ENCODE data around the gene CYB561D1.

Gene CYB561D1

DNA sequence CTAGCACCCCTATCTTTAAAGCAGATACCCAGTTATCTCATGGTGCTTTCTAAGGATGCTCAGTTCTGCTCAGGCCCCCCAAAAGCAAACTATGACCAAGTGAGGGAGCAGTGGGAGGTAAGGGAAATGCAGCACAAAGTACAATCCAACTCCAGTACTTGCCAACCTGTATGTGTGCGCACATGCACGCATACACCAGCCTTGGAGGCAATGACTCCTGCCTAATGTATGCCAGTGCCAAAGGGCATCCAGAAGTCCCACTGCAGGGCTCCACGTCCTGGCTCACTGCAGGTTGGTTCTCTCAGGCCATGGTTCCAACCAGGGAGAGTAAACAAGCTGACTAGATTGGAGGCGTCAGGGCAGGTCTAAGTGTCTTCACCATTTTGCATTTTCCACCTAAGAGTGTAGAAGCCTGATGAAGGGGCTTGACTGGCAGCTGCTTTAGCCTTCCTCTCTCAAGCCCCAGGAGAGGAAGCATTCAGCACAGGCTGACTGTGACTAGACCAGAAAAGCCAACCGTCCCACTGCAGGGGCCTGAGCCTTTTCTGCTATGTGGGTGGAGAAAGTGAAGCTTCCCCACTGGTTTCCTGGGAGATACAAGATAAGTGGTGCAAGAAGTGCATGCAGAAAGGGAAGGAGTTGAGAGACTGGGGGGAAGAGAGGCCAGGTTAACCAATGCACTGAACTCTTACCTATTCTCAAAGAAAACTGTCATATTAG is 7.9 kb downstream of the CYB561D1 start:
- no peak for DNase-seq

DNA sequence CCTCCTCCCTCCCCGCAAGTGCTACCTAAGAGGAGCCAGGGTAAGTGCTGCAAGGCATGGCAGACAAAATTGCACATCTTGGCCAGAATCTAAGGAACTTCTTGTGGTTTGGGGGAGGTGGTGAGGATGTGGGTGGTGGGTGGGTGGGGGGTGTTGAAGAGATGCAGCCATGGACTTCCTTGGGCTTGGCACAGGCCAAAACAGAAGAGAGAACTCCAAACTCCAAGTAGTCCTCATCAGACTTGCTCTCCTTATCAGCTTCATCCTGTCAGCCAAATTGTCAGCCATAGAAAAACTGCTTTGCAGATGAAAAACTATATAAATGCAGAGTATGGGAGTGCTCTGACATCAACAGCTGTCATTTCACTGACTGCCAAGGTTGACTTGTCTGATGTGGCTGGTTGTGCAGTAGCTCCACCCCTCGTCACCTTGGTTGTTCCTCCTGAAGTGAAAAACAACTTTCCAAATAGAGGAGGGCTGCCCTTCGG is 8.5 kb downstream of the CYB561D1 start:
- no peak for DNase-seq

DNA sequence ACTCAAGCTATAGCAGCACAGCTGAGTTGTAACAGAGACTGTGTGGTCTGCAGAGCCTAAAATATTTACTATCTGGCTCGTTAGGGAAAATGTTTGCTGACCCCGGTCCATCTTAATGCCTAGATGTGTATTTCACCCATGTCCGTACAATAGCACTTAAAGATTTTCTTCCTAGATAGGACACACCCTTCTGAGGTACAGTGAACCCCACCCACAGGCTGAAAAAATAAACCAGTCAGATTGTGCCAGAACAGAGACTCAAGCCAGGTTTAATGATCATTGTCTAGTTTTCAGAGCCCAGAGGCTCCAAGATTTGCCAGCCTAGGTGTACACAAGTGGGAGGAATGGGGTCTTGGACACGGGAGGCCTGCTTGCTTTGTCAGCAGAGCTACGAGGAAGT is 10.0 kb downstream of the CYB561D1 start:
- no peak for DNase-seq

DNA sequence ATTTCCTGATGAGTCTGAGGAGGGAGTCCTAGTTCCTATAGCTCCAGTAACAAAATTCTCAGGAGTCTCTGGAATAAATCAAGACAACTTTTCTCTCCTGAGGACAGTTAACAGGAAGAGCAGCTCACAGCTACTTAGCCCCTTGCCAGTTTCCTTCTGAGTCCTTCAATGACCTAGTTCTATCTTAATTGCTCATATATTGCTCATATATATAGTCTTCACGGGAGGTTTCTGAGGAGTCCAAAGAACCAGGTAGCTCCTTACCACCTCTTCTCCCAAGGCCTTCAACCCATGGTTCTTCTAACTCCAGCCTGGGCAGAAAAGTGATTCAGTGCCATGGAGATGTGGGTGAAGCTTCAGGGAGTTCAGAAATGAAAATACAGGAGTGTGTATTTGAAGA is 11.1 kb downstream of the CYB561D1 start:
- no peak for DNase-seq

DNA sequence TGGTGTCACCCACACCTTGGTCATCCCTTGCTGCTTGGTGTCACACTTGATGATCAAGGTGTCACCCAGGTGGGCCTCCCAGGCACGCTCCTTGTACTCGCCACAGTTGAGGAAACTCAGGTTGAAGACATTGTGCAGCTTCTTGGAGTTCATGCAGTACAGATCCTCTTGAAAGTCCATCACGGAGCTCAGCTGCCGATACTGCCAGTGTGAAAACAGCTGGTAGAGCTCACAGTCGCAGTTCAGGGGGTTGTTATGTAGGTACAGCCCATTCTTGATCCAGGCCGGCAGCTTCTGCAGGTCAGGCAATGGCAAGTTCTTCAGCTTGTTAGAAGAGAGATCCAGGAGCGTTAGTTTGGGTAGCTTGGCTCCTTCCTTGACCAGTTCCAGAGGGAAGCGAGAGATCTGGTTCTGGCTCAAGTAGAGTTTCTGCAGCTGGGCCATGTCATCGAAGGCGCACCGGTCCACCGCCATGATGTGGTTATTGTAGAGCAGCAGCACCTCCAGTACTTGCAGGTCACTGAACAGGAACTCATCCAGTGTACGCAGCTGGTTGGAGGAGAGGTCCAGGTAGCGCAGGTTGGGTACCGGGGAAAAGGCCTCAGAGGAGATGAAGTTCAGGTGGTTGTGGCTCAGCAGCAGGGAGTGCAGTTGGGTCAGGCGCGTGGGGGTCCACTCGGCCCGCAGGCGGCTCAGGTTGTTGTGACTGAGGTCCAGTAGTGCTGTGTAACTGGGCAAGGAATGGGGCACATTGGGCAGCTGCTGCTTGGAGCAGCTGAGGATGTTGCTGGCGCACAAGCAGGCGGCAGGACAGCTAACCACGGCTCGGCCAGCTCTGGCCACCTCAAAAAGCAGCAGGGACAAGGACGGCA is 14.3 kb downstream of the CYB561D1 start:
- no peak for DNase-seq

DNA sequence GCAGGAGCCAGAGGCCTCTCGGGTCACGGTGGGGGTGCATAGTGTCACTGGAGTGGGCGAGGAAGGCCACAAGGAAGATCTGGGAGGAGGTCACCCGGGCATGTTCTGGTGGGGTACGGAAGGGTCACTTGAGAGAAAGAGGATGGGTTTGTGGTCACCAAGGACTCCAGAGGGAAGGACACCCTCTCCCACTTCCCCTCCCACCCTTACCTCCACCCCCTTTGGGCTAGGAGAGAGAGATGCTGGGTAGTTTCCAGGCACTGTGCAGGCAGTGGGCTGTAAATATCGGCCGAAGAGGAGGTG is 14.9 kb downstream of the CYB561D1 start:
- no peak for DNase-seq

DNA sequence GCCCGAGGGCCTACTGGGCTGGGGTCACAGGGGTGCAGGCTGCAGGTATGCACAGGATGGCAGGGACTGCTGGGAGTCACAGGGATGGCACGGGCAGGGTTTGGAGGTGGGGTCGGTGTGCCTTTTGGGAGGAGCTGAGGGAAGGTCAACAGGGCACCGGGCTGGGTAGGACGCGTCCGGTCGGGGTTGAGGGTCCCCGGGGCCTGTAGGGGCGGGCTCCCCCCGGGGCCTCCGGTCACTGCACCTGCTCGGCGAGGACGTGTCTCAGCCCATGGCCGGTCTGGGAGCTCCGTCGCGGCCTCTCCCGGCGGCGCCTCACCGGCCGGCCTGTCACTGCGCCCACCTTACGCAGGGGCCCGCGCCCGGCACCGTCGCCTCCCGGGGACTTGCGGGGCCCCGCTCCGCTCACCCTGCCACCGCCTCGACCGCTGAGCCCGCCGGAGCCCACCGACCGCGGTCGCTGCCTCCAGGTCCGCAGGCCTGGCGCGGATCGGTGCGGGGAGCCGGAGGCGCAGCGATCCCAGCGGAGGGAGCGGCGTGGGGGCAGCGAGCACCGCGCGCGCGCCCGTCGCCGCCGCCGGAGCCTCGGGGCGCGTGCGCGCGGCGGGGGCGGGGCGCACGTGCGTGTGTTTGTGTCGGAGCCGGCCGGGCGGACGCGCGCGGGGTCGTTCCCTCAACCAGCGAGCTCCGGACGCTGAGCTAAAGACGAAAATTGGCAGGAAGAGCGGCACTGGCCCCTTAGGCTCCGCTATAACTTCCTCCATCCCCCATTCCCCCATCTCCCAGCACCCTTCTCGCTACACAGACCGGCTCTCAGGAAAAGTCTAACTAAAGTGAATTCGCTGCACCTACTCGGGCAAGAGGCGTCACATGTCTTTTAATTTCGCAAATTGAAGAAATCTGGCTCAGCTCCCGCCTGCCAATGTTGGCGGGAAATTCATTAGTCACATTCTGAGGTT is 15.6 kb downstream of the CYB561D1 start, which contains the start of gene AMIGO1:
TSS of gene AMIGO1 (minus strand) at position 552 of the 959 bp plus-strand sequence. CDS start 815 bp downstream, outside the sequence.
- peak; percentile 12 for DNase-seq

DNA sequence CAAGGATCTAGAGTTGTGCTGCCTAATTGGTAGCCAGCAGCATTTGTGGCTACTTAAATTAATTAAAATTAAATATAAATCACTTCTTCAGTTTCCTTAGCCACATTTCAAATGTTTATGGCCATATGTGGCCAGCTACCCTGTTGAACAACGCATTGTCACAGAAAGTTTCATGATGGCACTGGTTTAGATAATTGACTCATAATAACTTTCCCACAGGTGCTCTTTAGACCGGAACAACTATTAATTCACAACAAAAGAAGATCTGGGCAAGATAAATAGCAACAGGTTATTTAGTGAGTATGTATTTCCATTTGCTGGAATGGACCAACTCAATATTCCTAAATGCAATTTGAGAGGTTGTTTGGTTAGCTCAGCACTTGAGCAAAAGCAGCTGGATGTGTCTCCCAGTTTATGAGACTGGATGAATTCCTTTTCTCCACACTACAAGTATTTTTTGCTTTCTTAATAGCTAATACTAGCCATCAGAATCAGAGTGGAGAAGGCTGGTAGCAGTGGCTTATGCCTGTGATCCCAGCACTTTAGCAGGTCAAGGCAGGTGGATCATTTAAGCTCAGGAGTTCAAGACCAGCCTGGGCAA is 19.3 kb downstream of the CYB561D1 start:
- DNase-seq: no peak

DNA sequence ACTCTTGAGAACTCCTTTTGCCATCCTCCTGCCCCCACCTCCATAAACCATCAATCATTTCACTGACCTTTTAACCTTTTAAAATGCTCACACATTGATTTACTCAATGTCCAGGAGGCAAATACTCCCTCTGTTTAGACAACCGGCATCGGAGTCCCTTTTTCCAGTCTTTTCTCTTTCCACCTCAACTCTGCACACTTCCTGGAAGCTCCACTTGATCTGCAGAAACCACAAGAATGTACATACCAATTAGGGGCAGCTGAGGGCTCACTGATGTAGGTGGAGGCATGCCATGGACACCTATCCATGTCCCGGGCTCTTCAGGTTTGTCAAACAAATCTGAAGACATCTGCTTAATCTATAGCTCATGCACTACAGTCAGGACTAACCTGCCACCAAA is 21.0 kb downstream of the CYB561D1 start:
- no peak for DNase-seq

DNA sequence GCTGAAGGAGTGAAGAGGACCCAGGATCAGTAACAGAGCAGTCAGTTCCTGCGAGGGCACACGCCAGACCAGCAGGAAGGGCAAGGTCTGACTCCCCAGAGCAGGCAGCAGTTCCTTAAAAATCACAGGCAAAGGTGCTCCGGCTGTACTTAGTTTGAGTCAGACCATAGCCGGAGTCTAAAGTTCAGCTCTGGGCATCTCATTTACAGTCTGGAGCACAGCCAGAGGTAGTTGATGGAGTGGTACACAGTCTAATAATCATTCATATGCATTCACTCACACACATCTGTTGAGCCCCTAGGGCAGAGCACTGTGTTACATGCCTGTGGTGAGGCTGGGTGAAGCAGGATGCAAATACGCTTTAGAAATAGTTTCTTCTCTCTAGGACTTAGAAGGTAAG is 23.0 kb downstream of the CYB561D1 start:
- DNase-seq: no peak

DNA sequence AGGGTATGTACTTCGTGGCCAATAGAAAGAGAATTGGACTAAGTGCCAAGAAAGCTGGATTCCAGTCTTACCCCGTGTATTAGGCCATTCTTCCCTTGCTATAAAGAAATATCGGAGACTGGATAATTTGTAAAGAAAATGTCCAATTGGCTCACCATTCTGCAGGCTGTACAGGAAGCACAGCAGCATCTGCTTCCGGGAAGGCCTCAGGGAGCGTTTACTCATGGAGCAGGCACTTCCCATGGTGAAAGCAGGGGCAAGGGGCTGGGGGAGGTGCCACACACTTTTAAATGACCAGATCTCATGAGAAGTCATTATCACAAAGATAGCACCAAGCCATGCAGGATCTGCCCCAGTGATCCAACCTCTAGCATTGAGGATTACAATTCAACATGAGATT is 23.4 kb downstream of the CYB561D1 start:
- no peak for DNase-seq

DNA sequence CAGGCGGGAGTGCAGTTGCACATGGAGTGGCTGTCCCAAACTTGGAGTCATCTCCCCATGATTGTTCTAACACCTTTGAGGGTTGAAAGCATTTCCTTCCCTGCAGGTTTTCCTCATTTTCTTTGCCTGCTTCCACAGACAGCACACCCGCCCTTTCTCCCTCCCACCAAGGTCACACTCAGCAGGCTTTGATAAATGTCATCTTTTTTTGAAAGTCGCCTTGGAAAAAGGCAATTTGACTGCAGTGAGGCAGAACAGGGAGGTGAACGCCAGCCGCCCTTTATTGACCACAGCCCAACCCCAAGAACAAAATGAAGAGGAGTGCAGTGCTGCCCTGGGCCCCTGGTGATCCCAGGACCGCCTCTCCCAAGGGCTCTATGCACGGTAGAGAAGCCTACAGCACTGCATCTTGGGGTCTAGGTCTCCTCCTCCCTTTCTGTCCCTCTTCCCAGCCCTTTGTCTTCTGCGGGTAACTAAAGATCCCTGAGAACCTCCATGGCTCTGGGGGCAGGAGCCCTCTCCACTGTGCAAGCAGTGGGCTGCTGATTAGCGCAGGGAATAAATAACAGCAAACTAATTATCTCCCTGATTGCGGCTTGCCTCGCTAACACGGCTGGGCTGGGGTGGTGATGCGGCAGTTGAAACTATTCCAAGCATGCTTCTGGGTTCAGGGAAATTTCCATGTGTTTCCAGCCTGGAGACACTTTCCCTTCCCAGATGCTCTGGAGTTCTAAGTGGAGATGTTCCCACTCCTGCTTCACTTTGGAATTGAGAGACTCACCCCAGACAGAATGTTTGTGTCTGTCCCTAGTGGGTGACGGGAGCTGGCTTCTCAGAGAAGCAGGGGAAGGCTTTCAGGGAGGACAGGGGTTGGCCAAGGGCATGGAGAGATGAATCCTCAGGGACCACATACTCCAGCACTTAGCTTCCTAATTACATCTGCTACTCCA is 27.4 kb downstream of the CYB561D1 start:
- no peak for DNase-seq

DNA sequence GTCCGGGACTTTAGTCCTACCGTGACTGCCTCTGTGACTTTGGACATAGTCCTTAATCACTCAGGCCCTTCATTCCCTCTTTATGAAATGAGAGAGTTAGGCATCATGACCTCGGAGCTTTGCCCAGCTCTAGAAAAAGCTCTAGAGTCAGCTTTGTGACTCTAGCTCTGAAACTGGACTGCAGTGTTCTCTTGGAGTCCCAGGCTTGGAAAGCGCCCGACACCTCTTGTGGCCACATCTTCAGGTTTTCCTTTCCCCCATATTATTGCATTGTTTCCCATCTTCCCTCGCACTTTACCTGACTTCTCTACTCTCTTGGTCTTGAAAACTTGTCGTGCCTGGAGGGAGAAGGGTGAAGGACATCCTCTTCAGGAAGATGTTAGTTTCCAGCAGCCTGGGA is 28.1 kb downstream of the CYB561D1 start:
- DNase-seq: no peak

DNA sequence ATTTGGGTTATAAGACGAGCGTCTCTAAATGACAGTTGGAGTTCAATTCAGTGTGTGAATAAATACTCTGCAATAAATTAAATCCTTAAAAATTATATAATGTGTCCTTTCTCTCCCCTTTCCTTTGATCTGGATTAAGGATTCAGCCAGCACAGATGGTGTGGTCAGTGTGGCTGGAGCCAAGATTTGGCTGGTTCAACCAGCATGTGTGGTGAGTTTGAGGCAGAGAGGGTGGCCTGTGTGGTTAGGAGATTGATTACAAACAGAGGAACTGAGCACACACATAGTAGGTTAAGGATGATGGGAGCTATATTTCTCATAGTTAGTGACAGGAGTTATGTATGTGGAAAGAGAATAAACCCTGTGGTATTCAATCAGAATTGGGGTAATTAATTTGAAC is 29.8 kb downstream of the CYB561D1 start:
- DNase-seq: no peak

DNA sequence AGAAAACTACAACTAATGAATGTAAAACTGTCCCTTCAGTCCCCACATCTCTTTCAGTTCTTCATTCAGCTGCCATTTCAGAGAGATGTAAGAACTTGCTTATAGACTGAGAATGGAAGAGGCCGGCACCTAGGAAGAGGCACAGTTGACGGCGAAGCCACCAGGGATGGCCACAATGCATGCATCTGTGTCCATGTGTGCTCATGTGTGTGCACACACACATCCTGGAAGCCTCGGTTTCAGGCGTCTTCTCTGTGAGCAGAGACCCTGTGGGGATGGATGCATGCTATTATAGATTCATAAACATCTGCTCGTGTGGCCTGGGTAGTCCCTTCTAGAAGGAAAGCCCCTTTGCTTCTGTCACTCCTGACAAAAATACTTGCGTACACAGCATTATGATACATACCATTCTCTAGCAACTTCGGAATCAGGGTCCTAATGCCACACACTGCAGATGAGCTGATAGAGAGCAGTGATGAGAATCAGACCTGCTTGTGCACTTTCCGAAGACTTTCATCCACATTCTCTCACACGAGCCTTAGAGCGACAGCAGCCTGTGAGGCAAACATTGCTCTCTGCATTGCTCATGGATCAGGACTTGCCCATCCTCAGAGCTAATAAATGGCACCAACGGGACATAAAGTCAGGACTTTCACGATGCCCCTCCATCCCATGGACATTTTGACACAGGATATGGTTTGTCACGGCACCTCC is 33.4 kb downstream of the CYB561D1 start:
- DNase-seq: no peak

DNA sequence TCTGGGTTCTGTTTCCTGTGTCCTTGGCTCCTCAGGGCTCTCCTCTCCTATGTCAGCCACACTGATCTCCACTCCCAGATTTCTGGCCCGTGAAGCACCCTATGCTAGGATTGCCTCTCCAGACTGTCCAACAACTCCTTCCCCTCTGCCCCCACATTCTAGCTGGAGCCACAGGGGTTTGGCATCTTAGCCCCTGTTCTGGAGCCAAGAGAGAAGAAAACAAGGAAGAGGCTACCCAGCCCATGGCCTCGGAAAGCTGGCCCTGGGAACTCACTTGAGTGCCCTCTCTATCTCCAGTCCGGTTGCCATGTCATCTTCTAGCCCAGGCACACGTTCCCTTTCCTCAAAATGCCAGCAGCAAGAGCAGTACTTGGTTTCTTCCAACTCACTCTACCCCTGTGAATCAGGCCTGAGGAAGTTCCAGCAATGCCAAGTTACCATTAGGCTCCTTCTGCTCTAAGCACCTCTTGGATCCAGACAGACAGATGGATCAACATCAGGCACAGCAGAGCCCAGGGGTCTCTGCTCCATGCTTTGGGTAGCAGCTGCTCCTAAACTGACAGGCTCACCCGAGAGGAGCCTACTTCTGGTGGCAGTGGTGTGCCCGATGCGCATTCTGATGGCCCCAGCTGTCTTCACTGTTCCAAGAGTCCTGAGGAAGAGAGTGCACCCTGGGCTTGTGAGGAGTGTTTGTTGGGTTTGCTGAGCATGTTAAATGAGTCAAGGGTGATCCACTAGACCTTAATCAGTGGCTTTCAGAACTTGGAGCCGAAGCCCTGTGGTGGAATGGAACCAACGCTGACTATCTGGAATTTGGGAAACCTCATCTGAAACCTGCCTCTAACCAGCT is 34.2 kb downstream of the CYB561D1 start:
- DNase-seq: no peak

DNA sequence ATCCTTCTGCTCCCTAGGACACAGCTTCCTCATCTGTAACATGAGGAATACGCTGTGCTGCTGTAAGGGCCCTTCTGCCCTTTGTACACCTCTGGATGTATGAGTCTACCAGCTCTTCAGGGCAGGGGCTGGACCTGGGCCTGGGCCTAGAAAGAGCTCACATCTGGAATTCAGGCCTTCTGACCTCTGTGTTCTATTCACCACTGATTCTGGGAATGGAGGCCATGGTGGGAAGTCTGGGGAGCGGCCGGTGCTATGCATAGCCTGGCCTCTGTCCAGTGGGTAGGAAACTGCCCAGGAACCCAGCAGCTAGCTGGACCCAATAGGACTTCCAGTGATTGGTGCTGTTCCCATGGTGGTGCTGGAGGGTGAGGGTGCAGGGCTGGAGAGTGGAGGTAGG is 34.8 kb downstream of the CYB561D1 start:
- DNase-seq: no peak

DNA sequence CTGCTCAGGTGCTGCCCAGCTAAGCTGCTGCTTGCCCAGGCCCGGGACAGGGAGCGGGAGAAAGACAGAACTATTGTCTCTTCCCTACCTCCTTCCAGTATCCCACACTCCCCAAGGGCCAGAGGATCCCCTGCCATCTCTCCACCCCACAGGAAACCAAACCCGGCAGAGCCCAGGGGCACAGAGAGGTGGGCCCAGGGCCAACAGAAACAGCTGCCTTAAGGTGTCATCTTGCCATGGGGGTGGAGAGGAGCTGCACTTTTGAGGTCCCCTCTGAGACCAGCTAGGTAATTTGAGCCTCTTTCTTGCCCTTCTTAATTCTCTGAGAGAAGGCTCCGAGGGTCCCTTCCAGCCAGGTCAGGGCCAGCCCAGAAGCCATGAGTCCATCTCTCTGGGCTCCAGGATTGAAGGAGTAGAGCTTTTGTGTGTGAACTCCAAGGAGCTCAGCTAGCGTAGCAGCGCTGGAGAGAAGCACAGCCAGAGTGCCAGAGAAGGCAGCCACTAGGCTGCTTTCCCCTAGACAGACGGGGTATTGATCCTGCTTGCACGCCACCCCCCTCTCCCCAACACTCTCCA is 36.1 kb downstream of the CYB561D1 start:
- DNase-seq: no peak

DNA sequence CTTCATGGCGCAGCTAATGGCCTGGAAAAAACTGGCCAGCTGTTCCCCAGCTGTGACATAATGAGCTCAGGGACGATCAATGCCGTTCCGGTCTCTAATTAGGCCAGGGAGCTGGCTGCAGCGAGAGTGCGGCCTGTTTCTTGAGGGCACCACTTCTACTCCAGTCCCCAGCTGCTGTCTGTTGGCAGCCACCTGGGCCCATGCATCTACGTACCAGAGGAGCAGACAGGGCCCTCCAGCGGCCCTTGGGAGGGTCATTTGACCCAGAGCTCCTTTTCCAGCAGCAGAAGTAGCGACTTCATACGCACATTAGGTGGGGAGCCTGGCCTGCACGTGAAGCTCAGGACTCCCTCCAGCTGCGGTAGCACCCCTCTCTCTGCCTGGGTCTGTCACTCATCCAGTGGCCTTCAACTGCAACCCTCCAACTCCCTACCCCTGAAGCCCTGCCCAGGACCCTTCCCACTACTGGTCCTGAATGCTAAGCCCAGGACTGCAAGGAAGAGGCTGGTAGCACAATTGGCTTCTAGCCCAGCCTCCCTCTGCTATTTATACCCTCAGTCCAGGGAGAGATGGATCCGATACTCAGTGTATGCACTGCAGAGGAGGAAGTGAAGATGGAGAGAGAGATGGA is 36.7 kb downstream of the CYB561D1 start:
- peak; percentile 57 for DNase-seq
